ENCODE measurements around the gene ZNF695.

DNA sequence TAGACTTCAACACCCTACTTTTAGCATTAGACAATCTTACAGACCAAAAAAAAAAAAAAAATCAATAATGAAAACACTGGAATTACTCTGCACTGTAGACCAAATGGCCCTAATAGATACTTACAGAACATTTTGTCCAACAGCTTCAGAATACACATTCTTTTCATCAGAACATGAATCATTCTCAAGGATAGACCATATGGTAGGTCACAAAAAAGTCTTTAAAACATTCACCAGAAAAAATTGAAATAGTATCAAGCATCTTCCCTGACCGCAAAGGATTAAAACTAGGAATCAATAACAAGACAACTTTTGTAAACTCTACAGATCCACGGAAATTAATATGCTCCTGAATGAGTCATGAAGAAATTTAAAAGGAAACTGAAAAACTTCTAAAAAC, 48.2 kb upstream of the ZNF695 start:
- TF ChIP-seq POLR2AphosphoS5 (IDR thresholded peaks at IDR 0.05) (no peak), POLR2A (IDR thresholded peaks at IDR 0.05) (no peak), EP300 (IDR thresholded peaks at IDR 0.05) (no peak)
- TF ChIP-seq, protein P1, sequence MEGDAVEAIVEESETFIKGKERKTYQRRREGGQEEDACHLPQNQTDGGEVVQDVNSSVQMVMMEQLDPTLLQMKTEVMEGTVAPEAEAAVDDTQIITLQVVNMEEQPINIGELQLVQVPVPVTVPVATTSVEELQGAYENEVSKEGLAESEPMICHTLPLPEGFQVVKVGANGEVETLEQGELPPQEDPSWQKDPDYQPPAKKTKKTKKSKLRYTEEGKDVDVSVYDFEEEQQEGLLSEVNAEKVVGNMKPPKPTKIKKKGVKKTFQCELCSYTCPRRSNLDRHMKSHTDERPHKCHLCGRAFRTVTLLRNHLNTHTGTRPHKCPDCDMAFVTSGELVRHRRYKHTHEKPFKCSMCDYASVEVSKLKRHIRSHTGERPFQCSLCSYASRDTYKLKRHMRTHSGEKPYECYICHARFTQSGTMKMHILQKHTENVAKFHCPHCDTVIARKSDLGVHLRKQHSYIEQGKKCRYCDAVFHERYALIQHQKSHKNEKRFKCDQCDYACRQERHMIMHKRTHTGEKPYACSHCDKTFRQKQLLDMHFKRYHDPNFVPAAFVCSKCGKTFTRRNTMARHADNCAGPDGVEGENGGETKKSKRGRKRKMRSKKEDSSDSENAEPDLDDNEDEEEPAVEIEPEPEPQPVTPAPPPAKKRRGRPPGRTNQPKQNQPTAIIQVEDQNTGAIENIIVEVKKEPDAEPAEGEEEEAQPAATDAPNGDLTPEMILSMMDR (IDR thresholded peaks at IDR 0.05), result no peak
